ENCODE results near the gene TBC1D20. TPM values are rescaled to one million over a fixed set of nuclear protein-coding genes. Genes with fewer than 3 reads are reported as not detected.

TBC1D20 gene
- total RNA-seq, 1 experiment from 2014 or later: 24.2 TPM

GRCh38 chr20:407133-407952 is 55.0 kb downstream of the TBC1D20 start:
- intact Hi-C loops (cut with micrococcal nuclease): no loop called here
- peak overlapping the region; percentile 98 for H3K9ac ChIP-seq (ENCODE audit: low read length)
- no peaks in the 10 kb centered on the region for H3F3A ChIP-seq (ENCODE audit: low read length, unreplicated experiment)
- no peaks in the 10 kb centered on the region for H3K9me3 ChIP-seq (ENCODE audit: low read length)
- peaks cover 16% of the 10 kb centered on the region for H3K36me3 ChIP-seq (ENCODE audit: low read depth, low read length)
- BruUV-seq (replicated peaks): TSS peak; percentile 88
- ChIA-PET POLR2A (ENCODE audit: unreplicated experiment) (interaction anchor here (0.6 to 1.0 kb wide), 5 partner anchors 25 to 860 kb away, joined by 3 to 19 read pairs (median 6); partner anchors contain the start of gene TRIB3), CTCF (interaction anchor here (0.6 to 1.2 kb wide), 2 partner anchors 24 to 27 kb away, joined by 3 to 6 read pairs; no protein-coding TSS in a partner anchor)
- ATAC-seq (peak; percentile 84), DNase-seq (peak; percentile 81)
- H3K4me2 ChIP-seq (ENCODE audit: low read length): peak overlapping the region; percentile 95
- H3K27ac ChIP-seq (ENCODE audit: low read length): peak overlapping the region; percentile 75
- peak overlapping the region; percentile 70 for H2AFZ ChIP-seq (ENCODE audit: low read length)
- no peaks in the 10 kb centered on the region for H3K9me2 ChIP-seq (replicated peaks; ENCODE audit: low read length)
- no peaks in the 10 kb centered on the region for H3K27me3 ChIP-seq (ENCODE audit: low read length)
- peak overlapping the region; percentile 72 for H3K4me3 ChIP-seq (ENCODE audit: low read length)
- H3K79me2 ChIP-seq (ENCODE audit: low read length): peaks cover 42% of the 10 kb centered on the region
- peaks cover 35% of the 10 kb centered on the region for H3K4me1 ChIP-seq (ENCODE audit: insufficient read depth, low read length)
- no peaks in the 10 kb centered on the region for H4K20me1 ChIP-seq (ENCODE audit: low read length)
- TF ChIP-seq EZH2phosphoT487 (IDR thresholded peaks at IDR 0.05; ENCODE audit: borderline replicate concordance, low read length): no peak
- TF ChIP-seq, protein P1, sequence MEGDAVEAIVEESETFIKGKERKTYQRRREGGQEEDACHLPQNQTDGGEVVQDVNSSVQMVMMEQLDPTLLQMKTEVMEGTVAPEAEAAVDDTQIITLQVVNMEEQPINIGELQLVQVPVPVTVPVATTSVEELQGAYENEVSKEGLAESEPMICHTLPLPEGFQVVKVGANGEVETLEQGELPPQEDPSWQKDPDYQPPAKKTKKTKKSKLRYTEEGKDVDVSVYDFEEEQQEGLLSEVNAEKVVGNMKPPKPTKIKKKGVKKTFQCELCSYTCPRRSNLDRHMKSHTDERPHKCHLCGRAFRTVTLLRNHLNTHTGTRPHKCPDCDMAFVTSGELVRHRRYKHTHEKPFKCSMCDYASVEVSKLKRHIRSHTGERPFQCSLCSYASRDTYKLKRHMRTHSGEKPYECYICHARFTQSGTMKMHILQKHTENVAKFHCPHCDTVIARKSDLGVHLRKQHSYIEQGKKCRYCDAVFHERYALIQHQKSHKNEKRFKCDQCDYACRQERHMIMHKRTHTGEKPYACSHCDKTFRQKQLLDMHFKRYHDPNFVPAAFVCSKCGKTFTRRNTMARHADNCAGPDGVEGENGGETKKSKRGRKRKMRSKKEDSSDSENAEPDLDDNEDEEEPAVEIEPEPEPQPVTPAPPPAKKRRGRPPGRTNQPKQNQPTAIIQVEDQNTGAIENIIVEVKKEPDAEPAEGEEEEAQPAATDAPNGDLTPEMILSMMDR (conservative IDR thresholded peaks at IDR 0.05; ENCODE audit: low read depth, low read length): peak; percentile 45; the same call in 1 of the 2 replicates

DNA sequence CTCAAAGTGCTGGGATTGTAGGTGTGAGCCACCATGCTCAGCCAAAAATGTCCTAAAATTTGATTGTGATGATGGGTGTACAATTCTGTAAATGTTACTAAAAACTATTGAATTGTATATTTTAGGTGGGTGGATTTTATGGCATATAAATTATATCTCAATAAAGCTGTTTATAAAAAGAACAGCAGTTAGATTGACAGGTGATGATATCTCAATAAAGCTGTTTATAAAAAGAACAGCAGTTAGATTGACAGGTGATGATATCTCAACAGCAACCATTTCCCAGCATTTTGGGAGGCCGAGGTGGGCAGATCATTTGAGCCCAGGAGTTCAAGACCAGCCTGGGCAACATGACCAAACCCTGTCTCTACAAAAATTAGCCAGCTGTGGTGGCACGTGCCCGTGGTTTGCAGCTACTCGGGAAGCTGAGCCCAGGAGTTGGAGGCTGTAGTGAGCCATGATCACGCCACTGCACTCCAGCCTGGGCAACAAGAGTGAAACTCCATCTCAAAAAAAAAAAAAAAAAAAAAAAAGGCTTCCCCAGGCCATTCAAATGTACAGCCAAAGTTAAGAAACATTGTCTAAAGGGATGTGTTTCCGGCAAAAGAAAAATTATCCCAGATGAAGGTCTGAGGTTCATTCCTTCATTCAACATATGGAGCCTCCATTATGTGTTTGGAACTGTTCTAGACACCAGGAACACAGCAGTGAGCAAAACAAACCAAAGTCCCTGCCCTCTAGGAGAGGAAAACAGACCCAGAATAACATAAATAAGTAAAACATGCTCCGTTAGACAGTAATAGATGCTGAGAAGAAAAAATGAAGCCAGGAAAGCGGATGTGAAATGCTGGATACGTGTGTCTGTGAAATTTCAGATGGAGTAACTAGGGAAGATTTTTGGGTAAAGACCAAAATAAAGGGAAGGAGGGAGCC is 55.9 kb downstream of the TBC1D20 start:
- POLR2A ChIA-PET (ENCODE audit: unreplicated experiment): interaction anchor here (0.5 to 1.0 kb wide), 3 partner anchors 19 to 44 kb away, joined by 7 to 19 read pairs (median 13); partner anchors contain the start of gene TRIB3
- BruUV-seq (replicated peaks): no TSS peak
- Histone ChIP-seq H3K4me1 (ENCODE audit: insufficient read depth, low read length) (peaks cover 41% of the 10 kb centered on the region), H3K27ac (ENCODE audit: low read length) (peak overlapping the region; percentile 75), H3K36me3 (ENCODE audit: low read depth, low read length) (peaks cover 10% of the 10 kb centered on the region), H3K9me3 (ENCODE audit: low read length) (no peaks in the 10 kb centered on the region), H3K79me2 (ENCODE audit: low read length) (peaks cover 33% of the 10 kb centered on the region), H3K9me2 (replicated peaks; ENCODE audit: low read length) (no peaks in the 10 kb centered on the region), H3K27me3 (ENCODE audit: low read length) (no peaks in the 10 kb centered on the region), H3K9ac (ENCODE audit: low read length) (peak overlapping the region; percentile 98), H3K4me3 (ENCODE audit: low read length) (peak overlapping the region; percentile 72), H4K20me1 (ENCODE audit: low read length) (no peaks in the 10 kb centered on the region), H3F3A (ENCODE audit: low read length, unreplicated experiment) (no peaks in the 10 kb centered on the region), H3K4me2 (ENCODE audit: low read length) (peak overlapping the region; percentile 95), H2AFZ (ENCODE audit: low read length) (peak overlapping the region; percentile 70; the same call in 1 of the 2 replicates)
- ATAC-seq (no peak), DNase-seq (no peak)
- CTCF ChIA-PET: interaction anchor here (1.2 kb wide), 1 partner anchor 25 kb away, joined by 6 read pairs; no protein-coding TSS in a partner anchor
- intact Hi-C loops (cut with micrococcal nuclease): no loop called here
- TF ChIP-seq, protein P1 (conservative IDR thresholded peaks at IDR 0.05; ENCODE audit: low read depth, low read length): no peak
- TF ChIP-seq EZH2phosphoT487 (IDR thresholded peaks at IDR 0.05; ENCODE audit: borderline replicate concordance, low read length) (no peak), EZH2 (IDR thresholded peaks at IDR 0.05; ENCODE audit: low read length, unreplicated experiment) (no peak)
